Measurements from ENCODE around the gene UCP3. TPM values are rescaled to one million over a fixed set of nuclear protein-coding genes. Genes with fewer than 3 reads are reported as not detected.
A peak's percentile ranks its signal among the peaks of the same experiment; 100 is the strongest.

Gene UCP3
- total and polyA plus RNA-seq, 7 donors = 0.23 to 2.8 (median 1.0) TPM; not detected in 1

DNA sequence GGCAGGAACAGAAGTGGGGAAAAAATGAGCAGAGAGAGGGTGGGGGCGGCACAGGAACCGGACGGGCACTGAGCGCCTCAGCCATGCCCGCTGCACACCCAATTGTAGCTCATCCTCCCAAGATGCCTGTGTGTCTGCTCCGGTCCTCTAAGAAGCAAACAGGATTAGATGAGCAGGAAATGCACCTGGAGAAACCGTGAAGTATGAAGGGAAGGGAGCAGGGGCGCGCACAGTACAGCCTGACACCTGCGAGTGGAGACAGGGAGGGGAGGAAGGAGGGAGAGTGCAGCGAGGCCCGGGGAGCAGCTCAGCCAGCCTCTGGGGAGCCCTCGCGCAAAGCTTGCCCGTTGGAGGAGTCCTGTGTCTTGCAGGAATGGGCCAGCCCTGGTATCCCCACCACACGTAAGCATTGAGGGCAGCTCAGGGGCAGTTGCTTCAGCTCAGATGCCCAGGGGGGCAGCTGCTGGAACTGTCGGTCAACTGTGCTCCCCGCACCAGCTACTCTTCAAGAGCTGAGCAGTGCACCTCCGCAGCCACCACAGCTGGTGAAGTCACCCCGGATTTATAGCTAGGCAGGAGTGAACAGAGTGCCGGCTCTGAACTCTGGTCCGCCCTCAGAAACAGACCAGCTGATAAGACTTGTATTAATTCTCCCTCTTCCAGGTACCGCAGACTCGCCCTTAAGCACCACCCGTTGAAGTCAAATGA, 51.1 kb downstream of the UCP3 start:
- peaks cover 0 to 14% (median 0%) of the 10 kb centered on the region in 3 donors for H3K27me3 ChIP-seq
- intact Hi-C loops (cut with DNase I) = no loop called here

DNA sequence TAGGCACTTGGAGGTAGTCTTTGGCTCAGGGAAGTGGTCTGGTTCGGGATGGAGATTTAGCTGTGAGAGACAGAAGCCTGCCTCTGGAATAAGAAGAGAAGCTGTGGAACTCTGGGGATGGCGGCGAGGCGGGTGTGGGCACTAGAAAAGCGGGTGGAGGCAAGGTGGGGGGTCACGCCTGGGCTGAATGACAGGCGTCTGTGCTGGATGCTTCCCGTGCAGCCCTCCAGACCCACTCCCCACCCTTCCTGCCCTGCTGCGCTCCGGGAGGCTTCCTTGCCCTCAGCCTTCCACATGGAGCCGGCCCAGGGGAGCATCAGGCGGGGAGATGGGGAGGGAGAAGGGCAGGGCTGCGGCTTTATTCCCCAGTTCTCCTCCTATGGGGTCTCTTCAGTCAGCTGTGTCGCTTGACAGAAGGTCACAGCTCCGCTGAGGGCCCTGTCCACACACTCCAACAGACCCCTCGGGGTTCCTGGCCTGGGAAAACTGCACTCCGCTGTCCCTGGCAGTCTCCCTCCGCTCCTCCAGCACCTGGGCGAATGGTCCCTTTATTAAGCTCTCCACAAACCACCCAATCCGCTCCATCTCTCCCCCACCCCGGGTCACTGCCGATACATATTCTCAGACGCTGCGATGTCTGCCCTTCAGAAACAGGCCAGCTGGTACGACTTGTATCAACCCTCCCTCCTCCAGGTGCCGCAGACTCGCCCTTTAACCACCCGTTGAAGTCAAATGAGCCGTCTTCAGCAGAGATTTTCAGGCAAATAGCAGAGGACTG, 51.8 kb downstream of the UCP3 start:
- no peaks in the 10 kb centered on the region for H3K4me1 ChIP-seq
- H3K4me3 ChIP-seq = no peak overlapping the region
- 44 to 64% methylated on average over 29 of the region's 29 CpGs for WGBS, 2 donors
- no peak for TF ChIP-seq POLR2A (IDR thresholded peaks at IDR 0.05)
- TF ChIP-seq EP300 (IDR thresholded peaks at IDR 0.05) = no peak
- no peak for TF ChIP-seq POLR2AphosphoS5 (IDR thresholded peaks at IDR 0.05)
- TF ChIP-seq, protein P1, sequence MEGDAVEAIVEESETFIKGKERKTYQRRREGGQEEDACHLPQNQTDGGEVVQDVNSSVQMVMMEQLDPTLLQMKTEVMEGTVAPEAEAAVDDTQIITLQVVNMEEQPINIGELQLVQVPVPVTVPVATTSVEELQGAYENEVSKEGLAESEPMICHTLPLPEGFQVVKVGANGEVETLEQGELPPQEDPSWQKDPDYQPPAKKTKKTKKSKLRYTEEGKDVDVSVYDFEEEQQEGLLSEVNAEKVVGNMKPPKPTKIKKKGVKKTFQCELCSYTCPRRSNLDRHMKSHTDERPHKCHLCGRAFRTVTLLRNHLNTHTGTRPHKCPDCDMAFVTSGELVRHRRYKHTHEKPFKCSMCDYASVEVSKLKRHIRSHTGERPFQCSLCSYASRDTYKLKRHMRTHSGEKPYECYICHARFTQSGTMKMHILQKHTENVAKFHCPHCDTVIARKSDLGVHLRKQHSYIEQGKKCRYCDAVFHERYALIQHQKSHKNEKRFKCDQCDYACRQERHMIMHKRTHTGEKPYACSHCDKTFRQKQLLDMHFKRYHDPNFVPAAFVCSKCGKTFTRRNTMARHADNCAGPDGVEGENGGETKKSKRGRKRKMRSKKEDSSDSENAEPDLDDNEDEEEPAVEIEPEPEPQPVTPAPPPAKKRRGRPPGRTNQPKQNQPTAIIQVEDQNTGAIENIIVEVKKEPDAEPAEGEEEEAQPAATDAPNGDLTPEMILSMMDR (IDR thresholded peaks at IDR 0.05) = no peak
- H3K27ac ChIP-seq = no peak overlapping the region
- H3K36me3 ChIP-seq = no peaks in the 10 kb centered on the region
- intact Hi-C loops (cut with DNase I) = no loop called here
- H3K27me3 ChIP-seq = peaks cover 0 to 14% (median 0%) of the 10 kb centered on the region in 3 donors
- peak; percentile 50 for DNase-seq
- H3K9me3 ChIP-seq = no peaks in the 10 kb centered on the region

More for the DNA sequence above, 51.1 kb downstream of the UCP3 start:
- WGBS, 2 donors = 53 to 60% methylated on average over 25 of the region's 25 CpGs
- no peaks in the 10 kb centered on the region for H3K4me1 ChIP-seq
- no peak overlapping the region for H3K27ac ChIP-seq
- TF ChIP-seq EP300 (IDR thresholded peaks at IDR 0.05) = no peak
- TF ChIP-seq, protein P1 (IDR thresholded peaks at IDR 0.05) = no peak
- TF ChIP-seq POLR2AphosphoS5 (IDR thresholded peaks at IDR 0.05) = no peak
- TF ChIP-seq POLR2A (IDR thresholded peaks at IDR 0.05) = no peak
- DNase-seq = peak; percentile 46
- H3K9me3 ChIP-seq = no peaks in the 10 kb centered on the region
- H3K36me3 ChIP-seq = no peaks in the 10 kb centered on the region
- no peak overlapping the region for H3K4me3 ChIP-seq

DNA sequence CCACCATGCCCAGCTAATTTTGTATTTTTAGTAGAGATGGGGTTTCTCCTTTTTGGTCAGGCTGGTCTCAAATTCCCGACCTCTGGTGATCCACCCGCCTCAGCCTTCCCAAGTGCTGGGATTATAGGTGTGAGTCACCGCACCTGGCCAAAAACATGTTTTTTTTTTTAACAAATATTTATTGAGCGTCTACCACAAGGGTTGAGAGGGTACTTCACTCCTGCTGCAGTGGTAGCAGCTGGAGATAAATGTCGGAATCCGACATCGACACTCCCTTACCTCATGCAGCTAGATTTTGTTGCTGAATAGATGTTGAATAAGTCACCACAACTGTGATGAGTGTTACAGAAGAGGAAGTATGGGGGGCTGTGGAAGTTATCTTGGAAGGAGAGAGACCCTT, 57.1 kb downstream of the UCP3 start:
- TF ChIP-seq EP300 (IDR thresholded peaks at IDR 0.05) = no peak
- TF ChIP-seq, protein P1 (IDR thresholded peaks at IDR 0.05) = no peak
- TF ChIP-seq POLR2A (IDR thresholded peaks at IDR 0.05) = no peak
- TF ChIP-seq POLR2AphosphoS5 (IDR thresholded peaks at IDR 0.05) = no peak
- 90 to 94% methylated on average over 7 of the region's 7 CpGs for WGBS, 2 donors

DNA sequence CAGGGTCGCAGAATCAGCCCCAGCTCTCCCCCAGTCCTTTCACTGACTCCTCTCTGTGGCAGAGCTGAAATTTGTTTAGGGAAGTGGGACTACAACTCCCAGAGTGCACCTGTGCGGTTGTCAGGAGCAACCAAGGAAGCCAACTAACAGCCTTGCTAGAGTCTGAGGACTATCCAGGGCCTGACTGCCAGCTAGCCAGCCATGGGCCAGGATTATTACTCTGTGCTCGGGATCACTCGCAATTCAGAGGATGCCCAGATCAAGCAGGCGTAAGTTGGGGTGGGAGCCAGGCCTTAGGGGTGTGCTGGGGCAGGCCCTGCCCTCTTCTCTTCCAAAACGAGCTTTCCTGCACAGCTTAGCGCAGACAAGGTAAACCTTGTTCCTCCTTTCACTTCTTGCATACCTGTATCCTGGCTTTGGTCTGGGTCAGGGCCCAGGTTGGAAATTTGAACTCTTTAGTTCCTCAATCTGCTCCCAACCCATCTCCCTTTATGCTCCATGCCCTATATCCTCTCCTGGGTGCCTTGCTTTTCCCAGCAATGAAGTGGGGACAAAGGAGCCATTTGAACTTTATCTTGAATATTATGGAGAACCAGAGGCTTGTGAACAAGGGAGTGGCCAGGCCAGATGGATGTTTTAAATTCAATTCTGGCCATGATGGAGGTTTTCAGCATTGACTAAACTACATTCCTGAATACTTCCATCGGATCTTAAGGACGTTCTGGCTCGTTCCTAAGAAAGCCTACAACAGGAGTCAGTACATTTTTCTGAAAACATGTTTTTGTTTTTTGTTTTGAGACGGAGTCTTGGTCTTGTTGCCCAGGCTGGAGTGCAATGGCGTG, 57.8 kb downstream of the UCP3 start, which contains the start of gene DNAJB13:
TSS of gene DNAJB13 (plus strand) at position 158 of the 842 bp plus-strand sequence. CDS start at position 202, 44 bp downstream.
- no peak within 1 kb of the TSS for H3K4me3 ChIP-seq

More for the DNA sequence above, 57.1 kb downstream of the UCP3 start:
- H3K4me1 ChIP-seq = no peaks in the 10 kb centered on the region
- DNase-seq = peak; percentile 2
- no peak overlapping the region for H3K4me3 ChIP-seq
- peaks cover 0 to 8% (median 0%) of the 10 kb centered on the region in 3 donors for H3K27me3 ChIP-seq
- H3K27ac ChIP-seq = no peak overlapping the region
- intact Hi-C loops (cut with DNase I) = no loop called here
- H3K9me3 ChIP-seq = no peaks in the 10 kb centered on the region
- no peaks in the 10 kb centered on the region for H3K36me3 ChIP-seq

More for the DNA sequence above, 57.8 kb downstream of the UCP3 start, which contains the start of gene DNAJB13:
- no peak for TF ChIP-seq POLR2AphosphoS5 (IDR thresholded peaks at IDR 0.05)
- TF ChIP-seq, protein P1 (IDR thresholded peaks at IDR 0.05) = no peak
- TF ChIP-seq EP300 (IDR thresholded peaks at IDR 0.05) = no peak
- Histone ChIP-seq H3K4me1 (no peaks in the 10 kb centered on the region), H3K27ac (no peak within 1 kb of the TSS), H3K36me3 (no peaks in the 10 kb centered on the region), H3K9me3 (no peaks in the 10 kb centered on the region), H3K27me3 (peaks cover 0 to 3% (median 0%) of the 10 kb centered on the region in 3 donors)
- WGBS, 2 donors = 85 to 89% methylated on average over 12 of the region's 12 CpGs
- intact Hi-C loops (cut with DNase I) = no loop called here
- peak; percentile 33 for DNase-seq
